Sigmoid colon (tissue), 4 donors: ENCODE data around the gene LHX6.

Experiments
- POLR2A ChIP-seq, 2 donors: fragments of 450-650 bp; IDR thresholded peaks; one replicate each; pipeline ENCODE4 v1.6.1; 2016; ENCODE audit warnings: antibody characterized with exemption in 2 of 2, mild to moderate bottlenecking in 2 of 2, moderate library complexity in 2 of 2
- POLR2AphosphoS5 ChIP-seq, 4 donors: sonication (generic); formaldehyde crosslinking; IDR thresholded peaks; one replicate each; pipeline ENCODE4 v1.6.1; 2017; ENCODE audit warnings: antibody characterized with exemption in 4 of 4
- TF ChIP-seq, protein P1 (sequence below), 4 experiments: fragments of 450-650 bp in 3 of 4; fragments of 200-600 bp in 1 of 4; IDR thresholded peaks; one replicate each; pipeline ENCODE4 v1.5.1; 2016 to 2019; ENCODE audit warnings: antibody characterized with exemption in 4 of 4, mild to moderate bottlenecking in 3 of 4, moderate library complexity in 2 of 4

DNA sequence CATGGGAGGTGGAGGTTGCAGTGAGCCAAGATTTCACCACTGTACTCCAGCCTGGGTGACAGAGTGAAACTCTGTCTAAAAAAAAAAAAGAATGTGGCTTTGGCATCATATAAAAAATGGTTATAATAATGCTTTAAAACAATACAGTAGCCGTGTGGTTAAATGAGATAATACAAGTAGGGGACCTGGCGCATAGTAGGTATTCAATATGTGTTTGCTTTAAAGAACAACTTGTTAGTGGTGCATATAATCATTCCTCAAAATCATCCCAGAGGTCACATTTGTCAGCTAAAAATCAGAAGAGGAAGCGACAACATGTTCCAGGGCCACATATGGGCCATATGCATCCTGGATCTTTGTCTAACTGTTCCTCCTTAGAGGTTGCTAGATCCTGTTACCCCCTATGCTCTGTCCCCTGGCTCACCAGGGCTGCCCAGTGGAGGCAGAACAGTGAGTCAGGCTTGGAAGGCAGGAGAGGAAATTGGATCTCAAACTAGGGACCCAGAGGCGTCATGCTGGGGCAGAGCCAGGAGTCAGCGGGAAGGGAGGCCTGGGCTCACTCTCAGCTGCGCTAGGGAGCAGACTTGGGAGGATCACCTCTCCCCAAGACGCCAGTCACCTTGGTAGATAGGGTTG lies 27.7 kb downstream of the LHX6 start:
- TF ChIP-seq, protein P1, sequence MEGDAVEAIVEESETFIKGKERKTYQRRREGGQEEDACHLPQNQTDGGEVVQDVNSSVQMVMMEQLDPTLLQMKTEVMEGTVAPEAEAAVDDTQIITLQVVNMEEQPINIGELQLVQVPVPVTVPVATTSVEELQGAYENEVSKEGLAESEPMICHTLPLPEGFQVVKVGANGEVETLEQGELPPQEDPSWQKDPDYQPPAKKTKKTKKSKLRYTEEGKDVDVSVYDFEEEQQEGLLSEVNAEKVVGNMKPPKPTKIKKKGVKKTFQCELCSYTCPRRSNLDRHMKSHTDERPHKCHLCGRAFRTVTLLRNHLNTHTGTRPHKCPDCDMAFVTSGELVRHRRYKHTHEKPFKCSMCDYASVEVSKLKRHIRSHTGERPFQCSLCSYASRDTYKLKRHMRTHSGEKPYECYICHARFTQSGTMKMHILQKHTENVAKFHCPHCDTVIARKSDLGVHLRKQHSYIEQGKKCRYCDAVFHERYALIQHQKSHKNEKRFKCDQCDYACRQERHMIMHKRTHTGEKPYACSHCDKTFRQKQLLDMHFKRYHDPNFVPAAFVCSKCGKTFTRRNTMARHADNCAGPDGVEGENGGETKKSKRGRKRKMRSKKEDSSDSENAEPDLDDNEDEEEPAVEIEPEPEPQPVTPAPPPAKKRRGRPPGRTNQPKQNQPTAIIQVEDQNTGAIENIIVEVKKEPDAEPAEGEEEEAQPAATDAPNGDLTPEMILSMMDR (IDR thresholded peaks at IDR 0.05): no peak
- TF ChIP-seq POLR2AphosphoS5 (IDR thresholded peaks at IDR 0.05) (no peak), POLR2A (IDR thresholded peaks at IDR 0.05) (no peak)
